ENCODE results near the gene CWC22. TPM values are rescaled to one million over a fixed set of nuclear protein-coding genes. Genes with fewer than 3 reads are reported as not detected.

The CWC22 gene
- total and polyA plus RNA-seq, 2 of the 8 experiments (the other 6 are each of a cell fraction or from before 2014, with no cell fraction given), result 3.7 to 34.0 TPM

GRCh38 chr2:180017784-180018183 lies 10.7 kb upstream of the CWC22 start:
- Histone ChIP-seq H2AFZ (ENCODE audit: low read length) (no peak overlapping the region), H2BK5ac (ENCODE audit: low read depth, low read length) (no peak overlapping the region), H2BK120ac (replicated peaks; ENCODE audit: low read depth, low read length) (no peak overlapping the region), H4K20me1 (replicated peaks in 1 of 2; ENCODE audit: control insufficient read depth in 1 of 2, insufficient read depth in 2 of 2, low read length in 2 of 2) (no peaks in the 10 kb centered on the region), H3K18ac (ENCODE audit: extremely low read depth, low read length) (no peak overlapping the region), H3K27me3 (replicated peaks in 1 of 4; ENCODE audit: control insufficient read depth in 3 of 4, extremely low read depth in 1 of 4, insufficient read depth in 3 of 4, low read length in 3 of 4) (no peaks in the 10 kb centered on the region), H3K36me3 (ENCODE audit: control insufficient read depth in 2 of 4, insufficient read depth in 4 of 4, low read length in 3 of 4) (no peaks in the 10 kb centered on the region), H3K56ac (replicated peaks; ENCODE audit: insufficient read length, low read depth, low read length) (no peak overlapping the region), H3K4me1 (replicated peaks in 1 of 4; ENCODE audit: control insufficient read depth in 3 of 4, insufficient read depth in 4 of 4, low read length in 3 of 4) (no peaks in the 10 kb centered on the region), H2BK20ac (ENCODE audit: low read length) (no peak overlapping the region), H2BK12ac (ENCODE audit: low read depth, low read length) (no peak overlapping the region), H2AK5ac (ENCODE audit: low read depth, low read length) (no peak overlapping the region), H3K4ac (replicated peaks; ENCODE audit: insufficient read length, low read depth, low read length) (no peak overlapping the region), H4K5ac (ENCODE audit: insufficient read length, low read depth, low read length) (no peak overlapping the region), H2BK15ac (ENCODE audit: low read length) (no peak overlapping the region), H3K9ac (replicated peaks in 1 of 4; ENCODE audit: extremely low read depth in 1 of 4, low read depth in 3 of 4, low read length in 3 of 4) (no peak overlapping the region), H3K79me2 (ENCODE audit: control insufficient read depth in 1 of 2, insufficient read depth in 2 of 2, low read length in 2 of 2) (no peaks in the 10 kb centered on the region), H3K23ac (ENCODE audit: insufficient read length) (no peak overlapping the region), H3K79me1 (ENCODE audit: low read depth, low read length) (no peaks in the 10 kb centered on the region), H3K27ac (ENCODE audit: low read depth, low read length) (no peak overlapping the region), H3K9me3 (ENCODE audit: insufficient read depth in 2 of 2, low read depth in 1 of 2, low read length in 1 of 2) (no peaks in the 10 kb centered on the region), H3K4me2 (ENCODE audit: insufficient read depth in 1 of 2, low read depth in 2 of 2, low read length in 2 of 2) (no peak overlapping the region), H3K23me2 (ENCODE audit: low read depth, low read length) (no peaks in the 10 kb centered on the region), H3K4me3 (ENCODE audit: extremely low read depth in 1 of 4, insufficient read depth in 2 of 4, low read depth in 3 of 4, low read length in 4 of 4) (no peak overlapping the region), H4K91ac (replicated peaks; ENCODE audit: insufficient read length, low read length) (no peak overlapping the region), H3K14ac (ENCODE audit: insufficient read length) (no peak overlapping the region), H4K8ac (ENCODE audit: extremely low read depth, insufficient read depth, low read length) (no peak overlapping the region)
- CTCF ChIA-PET (ENCODE audit: partially characterized antibody), result no interaction called here
- WGBS, 2 experiments (ENCODE audit: extremely low coverage in 1 of 2, insufficient coverage in 1 of 2, insufficient read length in 1 of 2, insufficient replicate concordance in 2 of 2, low coverage in 1 of 2, low lambda C conversion rate in 2 of 2, missing lambda C conversion rate in 1 of 2), result 92% methylated on average over 4 of the region's 4 CpGs; no CpG with 5 or more reads in 1 of the 2 experiments
- no peak for FAIRE-seq
- DNase-seq (ENCODE audit: low read depth in 1 of 2, low spot score in 2 of 2), result no peak
- POLR2A ChIA-PET (ENCODE audit: partially characterized antibody), result no interaction called here
- TF ChIP-seq PHF8 (conservative IDR thresholded peaks at IDR 0.05; ENCODE audit: low read depth, low read length) (no peak), SP2 (IDR thresholded peaks at IDR 0.05; ENCODE audit: low read length) (no peak), GTF2F1 (IDR thresholded peaks at IDR 0.05; ENCODE audit: borderline replicate concordance, low read depth, low read length) (no peak), CBX5 (IDR thresholded peaks at IDR 0.05; ENCODE audit: low read depth, low read length) (no peak), CTBP2 (IDR thresholded peaks at IDR 0.05; ENCODE audit: borderline replicate concordance, insufficient read depth, insufficient read length, low read length) (no peak), E2F6 (IDR thresholded peaks at IDR 0.05) (no peak), NRF1 (IDR thresholded peaks at IDR 0.05; ENCODE audit: low read depth, low read length) (no peak)

Data from H1 (cell line).